Globus pallidus (tissue), 1 donor: ENCODE results near the gene KIF26B.
"Not testable (repeated sequence)": the region's sequence is repeated elsewhere in the genome, so short reads cannot be mapped to it uniquely, and the experiment has no call there.

Experiments
- DNase-seq: peaks from one replicate; pipeline ENCODE4 v3.0.0-alpha.2; 2015; ENCODE audit warnings: low spot score

Gene KIF26B

GRCh38 chr1:245325922-245326795, 171.4 kb downstream of the KIF26B start:
- DNase-seq = no peak

GRCh38 chr1:245327360-245327759, 172.6 kb downstream of the KIF26B start:
- DNase-seq = no peak

GRCh38 chr1:245327842-245328241, 173.1 kb downstream of the KIF26B start:
- DNase-seq = no peak

GRCh38 chr1:245330951-245331350, 176.2 kb downstream of the KIF26B start:
- no peak for DNase-seq

GRCh38 chr1:245332085-245332484, 177.3 kb downstream of the KIF26B start:
- no peak for DNase-seq

- no peak for DNase-seq
These were observed 177.7 kb downstream of the KIF26B start for GRCh38 chr1:245332513-245332912.

- DNase-seq = no peak
These were observed 179.4 kb downstream of the KIF26B start for GRCh38 chr1:245334235-245334634.

GRCh38 chr1:245334827-245335490, 180.2 kb downstream of the KIF26B start:
- DNase-seq = no peak

- DNase-seq = not testable (repeated sequence)
These were observed 180.9 kb downstream of the KIF26B start for GRCh38 chr1:245335684-245336083.

GRCh38 chr1:245336149-245336983, 181.6 kb downstream of the KIF26B start:
- no peak for DNase-seq

GRCh38 chr1:245336984-245337355, 182.2 kb downstream of the KIF26B start:
- not testable (repeated sequence) for DNase-seq

GRCh38 chr1:245337829-245338484, 183.2 kb downstream of the KIF26B start:
- DNase-seq = no peak

- no peak for DNase-seq
These were observed 183.7 kb downstream of the KIF26B start for GRCh38 chr1:245338485-245338877.

GRCh38 chr1:245341743-245342142, 187.0 kb downstream of the KIF26B start:
- no peak for DNase-seq

- DNase-seq = no peak
These were observed 190.6 kb downstream of the KIF26B start for GRCh38 chr1:245345191-245345884.

GRCh38 chr1:245348626-245349025, 193.8 kb downstream of the KIF26B start:
- no peak for DNase-seq

GRCh38 chr1:245353411-245353810, 198.6 kb downstream of the KIF26B start:
- DNase-seq = no peak

- no peak for DNase-seq
These were observed 199.4 kb downstream of the KIF26B start for GRCh38 chr1:245353915-245354775.

- DNase-seq = not testable (repeated sequence)
These were observed 201.3 kb downstream of the KIF26B start for GRCh38 chr1:245355851-245356630.
